ENCODE measurements around the gene IGFBP7.

Gene IGFBP7

GRCh38 chr4:57095245-57095644 is 14.9 kb downstream of the IGFBP7 start:
- Mint-ChIP-seq H3K4me1 (ENCODE audit: low read depth) (no peaks in the 10 kb centered on the region), H3K4me3 (no peak overlapping the region)

GRCh38 chr4:57094832-57095223 is 15.4 kb downstream of the IGFBP7 start:
- no peak overlapping the region for H3K27ac Mint-ChIP-seq
- H3K36me3 Mint-ChIP-seq (ENCODE audit: low read depth) = no peaks in the 10 kb centered on the region
- H3K4me3 Mint-ChIP-seq = no peak overlapping the region
- H3K9me3 Mint-ChIP-seq = no peaks in the 10 kb centered on the region
- no peaks in the 10 kb centered on the region for H3K4me1 Mint-ChIP-seq (ENCODE audit: low read depth)
- H3K27me3 Mint-ChIP-seq = peaks cover 19% of the 10 kb centered on the region
- DNase-seq = no peak

More at GRCh38 chr4:57095245-57095644, 14.9 kb downstream of the IGFBP7 start:
- Mint-ChIP-seq H3K27me3 (peaks cover 15% of the 10 kb centered on the region), H3K36me3 (ENCODE audit: low read depth) (no peaks in the 10 kb centered on the region), H3K9me3 (no peaks in the 10 kb centered on the region), H3K27ac (no peak overlapping the region)
- no peak for DNase-seq

GRCh38 chr4:57093845-57094831 is 16.0 kb downstream of the IGFBP7 start:
- H3K4me1 Mint-ChIP-seq (ENCODE audit: low read depth) = no peaks in the 10 kb centered on the region
- no peaks in the 10 kb centered on the region for H3K36me3 Mint-ChIP-seq (ENCODE audit: low read depth)
- H3K27ac Mint-ChIP-seq = no peak overlapping the region
- H3K4me3 Mint-ChIP-seq = no peak overlapping the region
- no peak for DNase-seq
- H3K27me3 Mint-ChIP-seq = peaks cover 24% of the 10 kb centered on the region
- no peaks in the 10 kb centered on the region for H3K9me3 Mint-ChIP-seq

- Mint-ChIP-seq H3K9me3 (no peaks in the 10 kb centered on the region), H3K4me3 (no peak overlapping the region), H3K27me3 (peaks cover 40% of the 10 kb centered on the region), H3K27ac (no peak overlapping the region), H3K4me1 (ENCODE audit: low read depth) (no peaks in the 10 kb centered on the region), H3K36me3 (ENCODE audit: low read depth) (no peaks in the 10 kb centered on the region)
- DNase-seq = no peak
Observed at GRCh38 chr4:57091657-57092162, 18.5 kb downstream of the IGFBP7 start.

GRCh38 chr4:57090079-57090478 is 20.1 kb downstream of the IGFBP7 start:
- Mint-ChIP-seq H3K9me3 (no peaks in the 10 kb centered on the region), H3K27me3 (peaks cover 45% of the 10 kb centered on the region), H3K27ac (no peak overlapping the region)

GRCh38 chr4:57089549-57089948 is 20.6 kb downstream of the IGFBP7 start:
- DNase-seq = no peak
- Mint-ChIP-seq H3K36me3 (ENCODE audit: low read depth) (no peaks in the 10 kb centered on the region), H3K4me3 (no peak overlapping the region), H3K27ac (no peak overlapping the region), H3K9me3 (no peaks in the 10 kb centered on the region), H3K4me1 (ENCODE audit: low read depth) (no peaks in the 10 kb centered on the region), H3K27me3 (peaks cover 45% of the 10 kb centered on the region)

More at GRCh38 chr4:57090079-57090478, 20.1 kb downstream of the IGFBP7 start:
- DNase-seq = no peak
- H3K4me1 Mint-ChIP-seq (ENCODE audit: low read depth) = no peaks in the 10 kb centered on the region
- H3K36me3 Mint-ChIP-seq (ENCODE audit: low read depth) = no peaks in the 10 kb centered on the region
- H3K4me3 Mint-ChIP-seq = no peak overlapping the region

GRCh38 chr4:57086031-57086723 is 24.0 kb downstream of the IGFBP7 start:
- Mint-ChIP-seq H3K27ac (no peak overlapping the region), H3K4me3 (no peak overlapping the region), H3K27me3 (peaks cover 35% of the 10 kb centered on the region), H3K4me1 (ENCODE audit: low read depth) (no peaks in the 10 kb centered on the region), H3K36me3 (ENCODE audit: low read depth) (no peaks in the 10 kb centered on the region), H3K9me3 (no peaks in the 10 kb centered on the region)
- no peak for DNase-seq

- no peak for DNase-seq
- Mint-ChIP-seq H3K27ac (no peak overlapping the region), H3K27me3 (peaks cover 41% of the 10 kb centered on the region), H3K4me1 (ENCODE audit: low read depth) (no peaks in the 10 kb centered on the region), H3K9me3 (no peaks in the 10 kb centered on the region), H3K36me3 (ENCODE audit: low read depth) (no peaks in the 10 kb centered on the region), H3K4me3 (no peak overlapping the region)
Observed at GRCh38 chr4:57085278-57085677, 24.9 kb downstream of the IGFBP7 start.

GRCh38 chr4:57084360-57084759 is 25.8 kb downstream of the IGFBP7 start:
- no peaks in the 10 kb centered on the region for H3K4me1 Mint-ChIP-seq (ENCODE audit: low read depth)
- no peaks in the 10 kb centered on the region for H3K36me3 Mint-ChIP-seq (ENCODE audit: low read depth)
- peaks cover 32% of the 10 kb centered on the region for H3K27me3 Mint-ChIP-seq
- no peaks in the 10 kb centered on the region for H3K9me3 Mint-ChIP-seq
- H3K4me3 Mint-ChIP-seq = no peak overlapping the region
- H3K27ac Mint-ChIP-seq = no peak overlapping the region
- no peak for DNase-seq

GRCh38 chr4:57083090-57083489 is 27.1 kb downstream of the IGFBP7 start:
- H3K36me3 Mint-ChIP-seq (ENCODE audit: low read depth) = no peaks in the 10 kb centered on the region

GRCh38 chr4:57081651-57082621 is 28.2 kb downstream of the IGFBP7 start:
- Mint-ChIP-seq H3K27me3 (peaks cover 35% of the 10 kb centered on the region), H3K4me3 (no peak overlapping the region), H3K27ac (no peak overlapping the region), H3K36me3 (ENCODE audit: low read depth) (no peaks in the 10 kb centered on the region), H3K4me1 (ENCODE audit: low read depth) (no peaks in the 10 kb centered on the region), H3K9me3 (no peaks in the 10 kb centered on the region)
- DNase-seq = no peak

More at GRCh38 chr4:57083090-57083489, 27.1 kb downstream of the IGFBP7 start:
- Mint-ChIP-seq H3K9me3 (no peaks in the 10 kb centered on the region), H3K4me3 (no peak overlapping the region), H3K27ac (no peak overlapping the region), H3K27me3 (peaks cover 37% of the 10 kb centered on the region), H3K4me1 (ENCODE audit: low read depth) (no peaks in the 10 kb centered on the region)
- no peak for DNase-seq

- Mint-ChIP-seq H3K27me3 (peaks cover 32% of the 10 kb centered on the region), H3K27ac (no peak overlapping the region), H3K4me3 (no peak overlapping the region), H3K4me1 (ENCODE audit: low read depth) (no peaks in the 10 kb centered on the region), H3K9me3 (no peaks in the 10 kb centered on the region), H3K36me3 (ENCODE audit: low read depth) (no peaks in the 10 kb centered on the region)
- no peak for DNase-seq
Observed at GRCh38 chr4:57080781-57081650, 29.2 kb downstream of the IGFBP7 start.

Data from activated T-cell treated with anti-CD3 and anti-CD28 coated beads, Interleukin-2, amount 50 U/mL, for 24 hours (primary cell).